ENCODE data around the gene MTMR11. TPM values are rescaled to one million over a fixed set of nuclear protein-coding genes. Genes with fewer than 3 reads are reported as not detected.

Gene MTMR11
- total and polyA plus RNA-seq, 10 of the 15 experiments (the other 5 are each of a cell fraction or from before 2014, with no cell fraction given), result 0.35 to 1.1 (median 0.73) TPM

DNA sequence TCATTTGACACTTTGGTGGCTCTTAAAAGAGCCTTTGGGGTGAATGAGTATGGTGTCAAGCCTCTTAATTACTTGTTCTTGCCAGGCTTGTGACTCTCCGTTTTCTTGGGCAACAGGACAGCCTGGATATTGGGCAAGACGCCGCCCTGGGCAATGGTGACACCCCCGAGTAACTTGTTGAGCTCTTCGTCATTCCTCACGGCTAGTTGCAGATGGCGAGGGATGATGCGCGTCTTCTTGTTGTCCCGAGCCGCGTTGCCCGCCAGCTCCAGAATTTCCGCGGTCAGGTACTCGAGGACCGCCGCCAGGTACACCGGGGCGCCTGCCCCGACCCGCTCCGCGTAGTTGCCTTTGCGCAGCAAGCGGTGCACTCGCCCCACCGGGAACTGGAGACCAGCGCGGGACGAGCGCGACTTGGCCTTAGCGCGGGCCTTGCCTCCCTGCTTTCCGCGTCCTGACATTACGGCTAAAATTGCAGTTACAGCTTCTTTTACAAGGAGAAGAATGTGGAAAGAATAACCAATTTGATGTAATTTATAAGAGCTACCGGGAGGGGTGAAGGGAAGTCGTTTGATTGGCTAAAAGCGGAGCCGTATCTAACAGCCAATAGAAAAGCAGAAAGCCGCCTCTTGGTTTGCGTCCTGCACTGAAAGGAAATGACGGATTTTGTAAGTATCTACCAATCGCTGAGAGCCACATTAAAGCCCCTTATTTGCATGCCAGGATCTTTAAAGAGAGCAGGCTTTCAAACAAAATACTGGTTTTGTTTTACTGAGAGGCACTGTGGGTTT is 49.0 kb downstream of the MTMR11 start (continued):
- TF ChIP-seq, protein P1, sequence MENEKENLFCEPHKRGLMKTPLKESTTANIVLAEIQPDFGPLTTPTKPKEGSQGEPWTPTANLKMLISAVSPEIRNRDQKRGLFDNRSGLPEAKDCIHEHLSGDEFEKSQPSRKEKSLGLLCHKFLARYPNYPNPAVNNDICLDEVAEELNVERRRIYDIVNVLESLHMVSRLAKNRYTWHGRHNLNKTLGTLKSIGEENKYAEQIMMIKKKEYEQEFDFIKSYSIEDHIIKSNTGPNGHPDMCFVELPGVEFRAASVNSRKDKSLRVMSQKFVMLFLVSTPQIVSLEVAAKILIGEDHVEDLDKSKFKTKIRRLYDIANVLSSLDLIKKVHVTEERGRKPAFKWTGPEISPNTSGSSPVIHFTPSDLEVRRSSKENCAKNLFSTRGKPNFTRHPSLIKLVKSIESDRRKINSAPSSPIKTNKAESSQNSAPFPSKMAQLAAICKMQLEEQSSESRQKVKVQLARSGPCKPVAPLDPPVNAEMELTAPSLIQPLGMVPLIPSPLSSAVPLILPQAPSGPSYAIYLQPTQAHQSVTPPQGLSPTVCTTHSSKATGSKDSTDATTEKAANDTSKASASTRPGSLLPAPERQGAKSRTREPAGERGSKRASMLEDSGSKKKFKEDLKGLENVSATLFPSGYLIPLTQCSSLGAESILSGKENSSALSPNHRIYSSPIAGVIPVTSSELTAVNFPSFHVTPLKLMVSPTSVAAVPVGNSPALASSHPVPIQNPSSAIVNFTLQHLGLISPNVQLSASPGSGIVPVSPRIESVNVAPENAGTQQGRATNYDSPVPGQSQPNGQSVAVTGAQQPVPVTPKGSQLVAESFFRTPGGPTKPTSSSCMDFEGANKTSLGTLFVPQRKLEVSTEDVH (IDR thresholded peaks at IDR 0.05; ENCODE audit: low read depth, partially characterized antibody), result no peak
- TF ChIP-seq, protein P2, sequence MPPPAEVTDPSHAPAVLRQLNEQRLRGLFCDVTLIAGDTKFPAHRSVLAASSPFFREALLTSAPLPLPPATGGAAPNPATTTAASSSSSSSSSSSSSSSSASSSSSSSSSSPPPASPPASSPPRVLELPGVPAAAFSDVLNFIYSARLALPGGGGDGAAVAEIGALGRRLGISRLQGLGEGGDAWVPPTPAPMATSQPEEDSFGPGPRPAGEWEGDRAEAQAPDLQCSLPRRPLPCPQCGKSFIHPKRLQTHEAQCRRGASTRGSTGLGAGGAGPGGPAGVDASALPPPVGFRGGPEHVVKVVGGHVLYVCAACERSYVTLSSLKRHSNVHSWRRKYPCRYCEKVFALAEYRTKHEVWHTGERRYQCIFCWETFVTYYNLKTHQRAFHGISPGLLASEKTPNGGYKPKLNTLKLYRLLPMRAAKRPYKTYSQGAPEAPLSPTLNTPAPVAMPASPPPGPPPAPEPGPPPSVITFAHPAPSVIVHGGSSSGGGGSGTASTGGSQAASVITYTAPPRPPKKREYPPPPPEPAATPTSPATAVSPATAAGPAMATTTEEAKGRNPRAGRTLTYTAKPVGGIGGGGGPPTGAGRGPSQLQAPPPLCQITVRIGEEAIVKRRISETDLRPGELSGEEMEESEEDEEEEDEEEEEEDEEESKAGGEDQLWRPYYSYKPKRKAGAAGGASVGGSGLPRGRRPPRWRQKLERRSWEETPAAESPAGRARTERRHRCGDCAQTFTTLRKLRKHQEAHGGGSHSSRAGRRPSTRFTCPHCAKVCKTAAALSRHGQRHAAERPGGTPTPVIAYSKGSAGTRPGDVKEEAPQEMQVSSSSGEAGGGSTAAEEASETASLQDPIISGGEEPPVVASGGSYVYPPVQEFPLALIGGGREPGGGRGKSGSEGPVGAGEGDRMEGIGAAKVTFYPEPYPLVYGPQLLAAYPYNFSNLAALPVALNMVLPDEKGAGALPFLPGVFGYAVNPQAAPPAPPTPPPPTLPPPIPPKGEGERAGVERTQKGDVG (CRISPR knock-in tag; IDR thresholded peaks at IDR 0.05), result no peak
- TF ChIP-seq SRF (IDR thresholded peaks at IDR 0.05; ENCODE audit: low read depth in 2 of 2, low read length in 2 of 2) (no peak), NFIC (IDR thresholded peaks at IDR 0.05; ENCODE audit: low read depth, low read length) (no peak), SMC3 (IDR thresholded peaks at IDR 0.05; ENCODE audit: borderline replicate concordance, low read length) (no peak), EZH2 (IDR thresholded peaks at IDR 0.05; ENCODE audit: borderline replicate concordance, control insufficient read depth, low read depth, low read length) (no peak), NBN (IDR thresholded peaks at IDR 0.05) (no peak), IKZF2 (IDR thresholded peaks at IDR 0.05) (peak in 1 of 2 experiments; percentile 9; a peak in 3 of 4 replicates), SPI1 (IDR thresholded peaks at IDR 0.05; ENCODE audit: borderline replicate concordance, insufficient read depth, low read depth, low read length) (0 out of 2 replicates have a peak, but pooled peaks have one; percentile 2), MYC (IDR thresholded peaks at IDR 0.05; ENCODE audit: insufficient read depth, insufficient read length, insufficient replicate concordance, low read length, severe bottlenecking) (no peak), ZNF384 (IDR thresholded peaks at IDR 0.05; ENCODE audit: borderline replicate concordance, low read depth, low read length) (no peak), EGR1 (IDR thresholded peaks at IDR 0.05; ENCODE audit: borderline replicate concordance in 1 of 2, low read depth in 2 of 2, low read length in 2 of 2) (0 out of 3 replicates have a peak, but pooled peaks of 1 of the 2 experiments have one; percentile 28), GABPA (IDR thresholded peaks at IDR 0.05; ENCODE audit: low read depth) (peak; percentile 42; the same call in 1 of the 2 replicates), PAX5 (IDR thresholded peaks at IDR 0.05; ENCODE audit: borderline replicate concordance, low read depth, low read length) (peak; percentile 67; the same call in 1 of the 2 replicates)
- TF ChIP-seq, protein P3, sequence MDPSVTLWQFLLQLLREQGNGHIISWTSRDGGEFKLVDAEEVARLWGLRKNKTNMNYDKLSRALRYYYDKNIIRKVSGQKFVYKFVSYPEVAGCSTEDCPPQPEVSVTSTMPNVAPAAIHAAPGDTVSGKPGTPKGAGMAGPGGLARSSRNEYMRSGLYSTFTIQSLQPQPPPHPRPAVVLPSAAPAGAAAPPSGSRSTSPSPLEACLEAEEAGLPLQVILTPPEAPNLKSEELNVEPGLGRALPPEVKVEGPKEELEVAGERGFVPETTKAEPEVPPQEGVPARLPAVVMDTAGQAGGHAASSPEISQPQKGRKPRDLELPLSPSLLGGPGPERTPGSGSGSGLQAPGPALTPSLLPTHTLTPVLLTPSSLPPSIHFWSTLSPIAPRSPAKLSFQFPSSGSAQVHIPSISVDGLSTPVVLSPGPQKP (IDR thresholded peaks at IDR 0.05; ENCODE audit: low read depth, low read length), result no peak
- TF ChIP-seq, protein P4, sequence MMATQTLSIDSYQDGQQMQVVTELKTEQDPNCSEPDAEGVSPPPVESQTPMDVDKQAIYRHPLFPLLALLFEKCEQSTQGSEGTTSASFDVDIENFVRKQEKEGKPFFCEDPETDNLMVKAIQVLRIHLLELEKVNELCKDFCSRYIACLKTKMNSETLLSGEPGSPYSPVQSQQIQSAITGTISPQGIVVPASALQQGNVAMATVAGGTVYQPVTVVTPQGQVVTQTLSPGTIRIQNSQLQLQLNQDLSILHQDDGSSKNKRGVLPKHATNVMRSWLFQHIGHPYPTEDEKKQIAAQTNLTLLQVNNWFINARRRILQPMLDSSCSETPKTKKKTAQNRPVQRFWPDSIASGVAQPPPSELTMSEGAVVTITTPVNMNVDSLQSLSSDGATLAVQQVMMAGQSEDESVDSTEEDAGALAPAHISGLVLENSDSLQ (IDR thresholded peaks at IDR 0.05), result no peak
- TF ChIP-seq, protein P5, sequence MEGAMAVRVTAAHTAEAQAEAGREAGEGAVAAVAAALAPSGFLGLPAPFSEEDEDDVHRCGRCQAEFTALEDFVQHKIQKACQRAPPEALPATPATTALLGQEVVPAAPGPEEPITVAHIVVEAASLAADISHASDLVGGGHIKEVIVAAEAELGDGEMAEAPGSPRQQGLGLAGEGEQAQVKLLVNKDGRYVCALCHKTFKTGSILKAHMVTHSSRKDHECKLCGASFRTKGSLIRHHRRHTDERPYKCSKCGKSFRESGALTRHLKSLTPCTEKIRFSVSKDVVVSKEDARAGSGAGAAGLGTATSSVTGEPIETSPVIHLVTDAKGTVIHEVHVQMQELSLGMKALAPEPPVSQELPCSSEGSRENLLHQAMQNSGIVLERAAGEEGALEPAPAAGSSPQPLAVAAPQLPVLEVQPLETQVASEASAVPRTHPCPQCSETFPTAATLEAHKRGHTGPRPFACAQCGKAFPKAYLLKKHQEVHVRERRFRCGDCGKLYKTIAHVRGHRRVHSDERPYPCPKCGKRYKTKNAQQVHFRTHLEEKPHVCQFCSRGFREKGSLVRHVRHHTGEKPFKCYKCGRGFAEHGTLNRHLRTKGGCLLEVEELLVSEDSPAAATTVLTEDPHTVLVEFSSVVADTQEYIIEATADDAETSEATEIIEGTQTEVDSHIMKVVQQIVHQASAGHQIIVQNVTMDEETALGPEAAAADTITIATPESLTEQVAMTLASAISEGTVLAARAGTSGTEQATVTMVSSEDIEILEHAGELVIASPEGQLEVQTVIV (IDR thresholded peaks at IDR 0.05; ENCODE audit: borderline replicate concordance, partially characterized antibody), result no peak

Measured in GM12878 (cell line).